Fibroblast of lung (primary cell): ENCODE data around the gene RTCA. TPM values are rescaled to one million over a fixed set of nuclear protein-coding genes. Genes with fewer than 3 reads are reported as not detected.

Source experiments
- DNase-seq, 2 donors: peaks; one replicate each; pipeline versions ENCODE4 v3.0.0 to v3.0.0-alpha.2; 2010; ENCODE audit warnings: low read depth in 2 of 2
- H2AFZ ChIP-seq: 2 replicates; pipeline ENCODE4 v1.5.1; 2012; ENCODE audit warnings: low read length, control low read depth, inconsistent platforms
- H3K27ac ChIP-seq: 2 replicates; pipeline ENCODE4 v1.5.1; 2011; ENCODE audit warnings: low read length, control low read depth; ENCODE audit not compliant: insufficient read depth
- H3K27me3 ChIP-seq: 2 replicates; pipeline ENCODE4 v1.5.1; 2011; ENCODE audit warnings: mild to moderate bottlenecking, low read length; ENCODE audit not compliant: control insufficient read depth, insufficient read depth
- H3K36me3 ChIP-seq: 2 replicates; pipeline ENCODE4 v1.5.1; 2011; ENCODE audit warnings: low read length; ENCODE audit not compliant: control insufficient read depth, insufficient read depth
- H3K4me1 ChIP-seq: 2 replicates; pipeline ENCODE4 v1.5.1; 2011; ENCODE audit warnings: low read length; ENCODE audit not compliant: control insufficient read depth, insufficient read depth; ENCODE audit errors: extremely low read depth
- H3K4me2 ChIP-seq: 2 replicates; pipeline ENCODE4 v1.5.1; 2011; ENCODE audit warnings: low read length, control low read depth; ENCODE audit not compliant: insufficient read depth; ENCODE audit errors: extremely low read depth
- H3K4me3 ChIP-seq, 4 experiments: fragments of 200-600 bp in 1 of 4; sonication (generic) in 1 of 4; replicated peaks in 1 of 4; 2 replicates each; pipeline ENCODE4 v1.5.1; 2011 to 2016; ENCODE audit warnings: low read length in 4 of 4, low read depth in 3 of 4, mild to moderate bottlenecking in 3 of 4, control low read depth in 2 of 4, inconsistent platforms in 1 of 4, mixed read lengths in 1 of 4; ENCODE audit not compliant: insufficient read depth in 1 of 4; ENCODE audit errors: control extremely low read depth in 1 of 4
- H3K79me2 ChIP-seq: 2 replicates; pipeline ENCODE4 v1.5.1; 2012; ENCODE audit warnings: mild to moderate bottlenecking, low read length, inconsistent platforms; ENCODE audit not compliant: control insufficient read depth, insufficient read depth
- H3K9ac ChIP-seq: 2 replicates; pipeline ENCODE4 v1.5.1; 2011; ENCODE audit warnings: mild to moderate bottlenecking, low read length, control low read depth; ENCODE audit not compliant: insufficient read depth
- H3K9me3 ChIP-seq: 2 replicates; pipeline ENCODE4 v1.5.1; 2012; ENCODE audit warnings: low read depth, low read length; ENCODE audit not compliant: control insufficient read depth, insufficient read depth
- H4K20me1 ChIP-seq: 2 replicates; pipeline ENCODE4 v1.5.1; 2011; ENCODE audit warnings: low read length; ENCODE audit not compliant: control insufficient read depth, insufficient read depth; ENCODE audit errors: extremely low read depth
- EZH2 ChIP-seq: IDR thresholded peaks from 2 replicates; pipeline ENCODE4 v1.5.1; 2012; ENCODE audit warnings: low read length, control low read depth, mild to moderate bottlenecking; ENCODE audit errors: missing control alignments
- polyA plus RNA-seq, 2 donors: library from polyadenylated mRNA; depleted of rRNA in 1 of 2; stranded (reverse) in 1 of 2; unstranded in 1 of 2; fragments of >200 nt; gene quantifications; 2 replicates each; pipeline ENCODE4 v1.2.1, GENCODE V29; 2011 to 2012; ENCODE audit warnings: missing spikeins in 1 of 2
- total RNA-seq: library from RNA; depleted of rRNA; stranded (reverse); fragments of >200 nt; gene quantifications from 2 replicates; pipeline ENCODE4 v1.2.1, GENCODE V29; 2014
- TF ChIP-seq, protein P1 (sequence below), 2 donors: IDR thresholded peaks in 1 of 2; conservative IDR thresholded peaks in 1 of 2; 1 replicate in 1 of 2; 2 replicates in 1 of 2; pipeline ENCODE4 v1.5.1; 2011 to 2012; ENCODE audit warnings: low read length in 2 of 2, control low read depth in 1 of 2, inconsistent platforms in 1 of 2, low read depth in 1 of 2, mild to moderate bottlenecking in 1 of 2

Gene RTCA
- total and polyA plus RNA-seq, 2 donors (not counting 1 experiment from before 2014, with no cell fraction given): 39.2 to 45.9 TPM

DNA sequence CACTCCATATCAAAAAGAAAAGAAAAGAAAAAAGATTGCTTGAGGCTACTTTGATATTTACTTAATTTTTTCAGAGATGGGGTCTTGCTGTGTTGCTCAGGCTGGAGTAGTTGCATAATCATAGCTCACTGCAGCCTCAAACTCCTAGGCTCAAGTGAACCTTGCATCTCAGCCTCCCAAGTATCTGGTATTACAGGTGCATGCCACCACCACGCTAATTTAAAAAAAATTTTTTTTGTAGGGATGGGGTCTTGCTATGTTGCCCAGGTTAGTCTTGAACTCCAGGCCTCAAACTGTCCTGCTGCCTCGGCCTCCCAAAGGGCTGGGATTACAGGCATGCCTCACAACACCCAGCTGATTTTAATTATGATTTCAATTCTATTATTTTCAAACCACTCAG, 38.2 kb downstream of the RTCA start:
- no peak overlapping the region for H3K9ac ChIP-seq
- no peaks in the 10 kb centered on the region for H3K9me3 ChIP-seq
- no peaks in the 10 kb centered on the region for H3K36me3 ChIP-seq
- no peaks in the 10 kb centered on the region for H4K20me1 ChIP-seq
- H3K27me3 ChIP-seq: no peaks in the 10 kb centered on the region
- no peak overlapping the region for H2AFZ ChIP-seq
- H3K79me2 ChIP-seq: no peaks in the 10 kb centered on the region
- H3K4me1 ChIP-seq: no peaks in the 10 kb centered on the region
- DNase-seq: no peak
- TF ChIP-seq, protein P1, sequence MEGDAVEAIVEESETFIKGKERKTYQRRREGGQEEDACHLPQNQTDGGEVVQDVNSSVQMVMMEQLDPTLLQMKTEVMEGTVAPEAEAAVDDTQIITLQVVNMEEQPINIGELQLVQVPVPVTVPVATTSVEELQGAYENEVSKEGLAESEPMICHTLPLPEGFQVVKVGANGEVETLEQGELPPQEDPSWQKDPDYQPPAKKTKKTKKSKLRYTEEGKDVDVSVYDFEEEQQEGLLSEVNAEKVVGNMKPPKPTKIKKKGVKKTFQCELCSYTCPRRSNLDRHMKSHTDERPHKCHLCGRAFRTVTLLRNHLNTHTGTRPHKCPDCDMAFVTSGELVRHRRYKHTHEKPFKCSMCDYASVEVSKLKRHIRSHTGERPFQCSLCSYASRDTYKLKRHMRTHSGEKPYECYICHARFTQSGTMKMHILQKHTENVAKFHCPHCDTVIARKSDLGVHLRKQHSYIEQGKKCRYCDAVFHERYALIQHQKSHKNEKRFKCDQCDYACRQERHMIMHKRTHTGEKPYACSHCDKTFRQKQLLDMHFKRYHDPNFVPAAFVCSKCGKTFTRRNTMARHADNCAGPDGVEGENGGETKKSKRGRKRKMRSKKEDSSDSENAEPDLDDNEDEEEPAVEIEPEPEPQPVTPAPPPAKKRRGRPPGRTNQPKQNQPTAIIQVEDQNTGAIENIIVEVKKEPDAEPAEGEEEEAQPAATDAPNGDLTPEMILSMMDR (conservative IDR thresholded peaks at IDR 0.05 in 1 of 2, IDR thresholded peaks at IDR 0.05 in 1 of 2; ENCODE audit: low read depth in 1 of 2, low read length in 2 of 2): no peak
- no peak for TF ChIP-seq EZH2
- H3K4me3 ChIP-seq: no peak overlapping the region
- H3K4me2 ChIP-seq: no peak overlapping the region
- H3K27ac ChIP-seq: no peak overlapping the region

DNA sequence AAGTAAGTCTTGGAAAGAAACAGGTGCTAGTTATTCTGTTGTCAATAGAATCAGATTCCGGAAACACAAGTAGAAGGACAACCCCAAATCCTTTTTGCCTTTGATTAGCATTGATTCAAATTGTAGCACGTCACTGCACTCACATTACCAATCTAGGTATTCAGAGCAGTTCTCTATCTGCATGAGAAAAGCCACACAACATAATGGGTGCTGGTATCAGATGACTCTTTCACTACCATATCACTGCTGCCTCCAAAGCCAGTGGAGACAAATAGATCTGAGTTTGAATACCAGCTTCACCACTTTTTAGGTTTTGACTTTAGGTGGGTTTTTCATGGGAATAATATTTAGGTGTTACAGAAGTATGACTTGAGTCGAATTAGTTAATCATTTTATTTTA, 38.9 kb downstream of the RTCA start:
- H3K36me3 ChIP-seq: no peaks in the 10 kb centered on the region
- H3K27me3 ChIP-seq: no peaks in the 10 kb centered on the region
- H3K4me1 ChIP-seq: no peaks in the 10 kb centered on the region
- no peak for TF ChIP-seq EZH2
- TF ChIP-seq, protein P1 (conservative IDR thresholded peaks at IDR 0.05 in 1 of 2, IDR thresholded peaks at IDR 0.05 in 1 of 2; ENCODE audit: low read depth in 1 of 2, low read length in 2 of 2): no peak
- H2AFZ ChIP-seq: no peak overlapping the region
- DNase-seq: no peak
- no peaks in the 10 kb centered on the region for H3K9me3 ChIP-seq
- H3K79me2 ChIP-seq: no peaks in the 10 kb centered on the region
- no peak overlapping the region for H3K27ac ChIP-seq
- no peak overlapping the region for H3K4me2 ChIP-seq
- H3K4me3 ChIP-seq: no peak overlapping the region
- no peak overlapping the region for H3K9ac ChIP-seq
- H4K20me1 ChIP-seq: no peaks in the 10 kb centered on the region

DNA sequence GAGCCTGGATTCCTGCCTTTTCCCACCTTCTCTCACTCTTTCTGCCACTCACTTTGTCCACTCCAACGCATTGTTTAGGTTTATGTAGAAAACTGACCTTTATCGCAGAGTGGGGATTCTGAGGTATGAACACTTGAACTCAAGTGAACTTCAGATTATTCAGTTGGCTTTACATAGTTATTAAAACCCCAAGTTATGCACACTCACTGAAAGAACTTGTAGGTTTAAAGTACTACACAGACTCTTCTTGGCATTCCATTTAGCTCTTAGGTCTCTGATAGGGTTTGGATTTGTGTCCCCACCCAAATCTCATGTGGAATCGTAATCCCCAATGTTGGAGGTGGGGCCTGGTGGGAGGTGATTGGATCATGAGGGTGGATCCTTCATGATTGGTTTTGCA, 39.9 kb downstream of the RTCA start:
- H2AFZ ChIP-seq: no peak overlapping the region
- no peak overlapping the region for H3K4me3 ChIP-seq
- no peaks in the 10 kb centered on the region for H3K27me3 ChIP-seq
- no peak for DNase-seq
- no peaks in the 10 kb centered on the region for H3K4me1 ChIP-seq
- H3K9ac ChIP-seq: no peak overlapping the region
- H3K9me3 ChIP-seq: no peaks in the 10 kb centered on the region
- H3K27ac ChIP-seq: no peak overlapping the region
- TF ChIP-seq, protein P1 (conservative IDR thresholded peaks at IDR 0.05 in 1 of 2, IDR thresholded peaks at IDR 0.05 in 1 of 2; ENCODE audit: low read depth in 1 of 2, low read length in 2 of 2): no peak
- no peak for TF ChIP-seq EZH2
- no peak overlapping the region for H3K4me2 ChIP-seq
- H4K20me1 ChIP-seq: no peaks in the 10 kb centered on the region
- no peaks in the 10 kb centered on the region for H3K79me2 ChIP-seq
- H3K36me3 ChIP-seq: no peaks in the 10 kb centered on the region
